Panc1 (cell line): ENCODE measurements around the gene RNU1-4.

Source experiments
- POLR2AphosphoS5 ChIP-seq: IDR thresholded peaks from 2 replicates; pipeline ENCODE4 v1.6.1; 2012; ENCODE audit warnings: mild to moderate bottlenecking, low read depth, low read length, moderate library complexity
- REST ChIP-seq, 2 experiments: IDR thresholded peaks; 2 replicates each; pipeline ENCODE4 v1.6.1; 2011 to 2012; ENCODE audit warnings: low read depth in 2 of 2, control low read depth in 1 of 2, low read length in 1 of 2, mild to moderate bottlenecking in 1 of 2, moderate library complexity in 1 of 2; ENCODE audit not compliant: insufficient read depth in 1 of 2
- SIN3A ChIP-seq: IDR thresholded peaks from 2 replicates; pipeline ENCODE4 v1.6.1; 2012; ENCODE audit warnings: low read depth, mild to moderate bottlenecking, low read length, moderate library complexity, borderline replicate concordance; ENCODE audit not compliant: insufficient read depth
- TF ChIP-seq, protein P1 (sequence below): fragments of 450-650 bp; IDR thresholded peaks from 2 replicates; pipeline ENCODE4 v1.5.1; 2017; ENCODE audit warnings: mild to moderate bottlenecking

GRCh38 chr1:16721871-16722641 is 18.3 kb upstream of the RNU1-4 start:
- no peak for TF ChIP-seq POLR2AphosphoS5
- TF ChIP-seq, protein P1, sequence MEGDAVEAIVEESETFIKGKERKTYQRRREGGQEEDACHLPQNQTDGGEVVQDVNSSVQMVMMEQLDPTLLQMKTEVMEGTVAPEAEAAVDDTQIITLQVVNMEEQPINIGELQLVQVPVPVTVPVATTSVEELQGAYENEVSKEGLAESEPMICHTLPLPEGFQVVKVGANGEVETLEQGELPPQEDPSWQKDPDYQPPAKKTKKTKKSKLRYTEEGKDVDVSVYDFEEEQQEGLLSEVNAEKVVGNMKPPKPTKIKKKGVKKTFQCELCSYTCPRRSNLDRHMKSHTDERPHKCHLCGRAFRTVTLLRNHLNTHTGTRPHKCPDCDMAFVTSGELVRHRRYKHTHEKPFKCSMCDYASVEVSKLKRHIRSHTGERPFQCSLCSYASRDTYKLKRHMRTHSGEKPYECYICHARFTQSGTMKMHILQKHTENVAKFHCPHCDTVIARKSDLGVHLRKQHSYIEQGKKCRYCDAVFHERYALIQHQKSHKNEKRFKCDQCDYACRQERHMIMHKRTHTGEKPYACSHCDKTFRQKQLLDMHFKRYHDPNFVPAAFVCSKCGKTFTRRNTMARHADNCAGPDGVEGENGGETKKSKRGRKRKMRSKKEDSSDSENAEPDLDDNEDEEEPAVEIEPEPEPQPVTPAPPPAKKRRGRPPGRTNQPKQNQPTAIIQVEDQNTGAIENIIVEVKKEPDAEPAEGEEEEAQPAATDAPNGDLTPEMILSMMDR = no peak
- no peak for TF ChIP-seq SIN3A
- no peak for TF ChIP-seq REST (IDR thresholded peaks at IDR 0.05; ENCODE audit: insufficient read depth in 1 of 2, low read depth in 2 of 2, low read length in 1 of 2)
